K562 (cell line): ENCODE results near the gene MYL6B. TPM values are rescaled to one million over a fixed set of nuclear protein-coding genes. Genes with fewer than 3 reads are reported as not detected.

Source experiments
- ARNT ChIP-seq, 2 experiments: fragments of 450-650 bp; IDR thresholded peaks; 2 replicates each; pipeline ENCODE4 v1.6.1; 2016; ENCODE audit warnings: mild to moderate bottlenecking in 1 of 2
- CHD1 ChIP-seq: fragments of 200-600 bp; sonication (generic); IDR thresholded peaks from one replicate; pipeline ENCODE4 v1.6.1; 2012; ENCODE audit warnings: mild to moderate bottlenecking, moderate library complexity, low read length, inconsistent platforms
- COPS2 ChIP-seq: fragments of 450-650 bp; conservative IDR thresholded peaks from 2 replicates; pipeline ENCODE4 v1.6.1; 2016; ENCODE audit warnings: mild to moderate bottlenecking, moderate library complexity
- FIP1L1 ChIP-seq: fragments of 200-400 bp; formaldehyde crosslinking; IDR thresholded peaks from 2 replicates; pipeline ENCODE4 v1.6.1; 2018; ENCODE audit warnings: mild to moderate bottlenecking, low read depth, low read length; ENCODE audit not compliant: poor library complexity, severe bottlenecking
- IRF2 ChIP-seq: sonication (generic); formaldehyde crosslinking; IDR thresholded peaks from 2 replicates; pipeline ENCODE4 v1.8.1; 2022; ENCODE audit warnings: mild to moderate bottlenecking, missing genetic modification reagents
- LEF1 ChIP-seq: fragments of 450-650 bp; IDR thresholded peaks from 2 replicates; pipeline ENCODE4 v1.6.1; 2016; ENCODE audit warnings: mild to moderate bottlenecking
- MEF2A ChIP-seq: IDR thresholded peaks from 2 replicates; pipeline ENCODE4 v1.6.1; 2011; ENCODE audit warnings: low read depth, mild to moderate bottlenecking, low read length, moderate library complexity; ENCODE audit not compliant: control insufficient read depth
- NBN ChIP-seq: fragments of 450-650 bp; IDR thresholded peaks from 2 replicates; pipeline ENCODE4 v1.6.1; 2016; ENCODE audit warnings: low read depth, mild to moderate bottlenecking
- NFRKB ChIP-seq: fragments of 450-650 bp; IDR thresholded peaks from 2 replicates; pipeline ENCODE4 v1.6.1; 2016; ENCODE audit warnings: low read depth
- PRMT5 ChIP-seq: sonication (generic); formaldehyde crosslinking; IDR thresholded peaks from 2 replicates; pipeline ENCODE4 v1.5.0; 2020; ENCODE audit warnings: missing genetic modification reagents
- RBFOX2 ChIP-seq: fragments of 200-400 bp; formaldehyde crosslinking; IDR thresholded peaks from 2 replicates; pipeline ENCODE4 v1.6.1; 2017; ENCODE audit warnings: low read depth, mild to moderate bottlenecking, low read length, moderate library complexity
- SMARCA4 ChIP-seq: fragments of 450-650 bp; IDR thresholded peaks from 2 replicates; pipeline ENCODE4 v1.6.1; 2016
- TGIF2 ChIP-seq: sonication (generic); formaldehyde crosslinking; IDR thresholded peaks from 2 replicates; pipeline ENCODE4 v1.8.1; 2022; ENCODE audit warnings: mild to moderate bottlenecking, missing genetic modification reagents, moderate library complexity
- THRAP3 ChIP-seq: fragments of 450-650 bp; IDR thresholded peaks from 2 replicates; pipeline ENCODE4 v1.6.1; 2016; ENCODE audit warnings: mild to moderate bottlenecking, inconsistent platforms, borderline replicate concordance
- polyA plus RNA-seq, 8 experiments: library from polyadenylated mRNA; depleted of rRNA in 4 of 8; stranded (reverse) in 5 of 8; unstranded in 3 of 8; fragments of >200 nt; fragmentation: Nextera tagmentation in 2 of 8; fragmentation: Illumina TruSeq in 1 of 8; extraction: Ambion mirVana in 2 of 8; extraction: Trizol in 1 of 8; gene quantifications; 2 replicates each; pipeline versions ENCODE4 v1.2.1 to v1.2.3, GENCODE V29; 2011 to 2014; ENCODE audit warnings: inconsistent platforms in 1 of 8, missing spikeins in 1 of 8
- total RNA-seq, 7 experiments: library from RNA; depleted of rRNA in 6 of 7; stranded (reverse); fragments of >200 nt in 6 of 7; fragmentation: Illumina TruSeq in 2 of 7; extraction: Trizol in 2 of 7; gene quantifications; 2 replicates each; pipeline versions ENCODE4 v1.2.1 to v1.2.3, GENCODE V29; 2011 to 2021; ENCODE audit warnings: low replicate concordance in 1 of 7
- TF ChIP-seq, protein P1 (sequence below): sonication (generic); formaldehyde crosslinking; IDR thresholded peaks from 2 replicates; pipeline ENCODE4 v1.8.0; 2022; ENCODE audit warnings: mild to moderate bottlenecking, missing genetic modification reagents
- TF ChIP-seq, protein P2 (sequence below), 2 experiments: fragments of 150-350 bp in 1 of 2; IDR thresholded peaks; 2 replicates each; pipeline ENCODE4 v1.6.1; 2012 to 2016; ENCODE audit warnings: low read depth in 2 of 2, low read length in 2 of 2, mild to moderate bottlenecking in 1 of 2, moderate library complexity in 1 of 2
- TF ChIP-seq, protein P3 (sequence below): fragments of 450-650 bp; formaldehyde crosslinking; IDR thresholded peaks from 2 replicates; pipeline ENCODE4 v1.4.0; 2020; ENCODE audit warnings: mild to moderate bottlenecking, mixed read lengths
- TF ChIP-seq, protein P4 (sequence below), 2 experiments: fragments of 450-650 bp; IDR thresholded peaks; 2 replicates each; pipeline ENCODE4 v1.6.1; 2016

Gene MYL6B
- total and polyA plus RNA-seq, 9 of the 15 experiments (the other 6 are each of a cell fraction or from before 2014, with no cell fraction given) = 42.8 to 77.3 (median 68.6) TPM

DNA sequence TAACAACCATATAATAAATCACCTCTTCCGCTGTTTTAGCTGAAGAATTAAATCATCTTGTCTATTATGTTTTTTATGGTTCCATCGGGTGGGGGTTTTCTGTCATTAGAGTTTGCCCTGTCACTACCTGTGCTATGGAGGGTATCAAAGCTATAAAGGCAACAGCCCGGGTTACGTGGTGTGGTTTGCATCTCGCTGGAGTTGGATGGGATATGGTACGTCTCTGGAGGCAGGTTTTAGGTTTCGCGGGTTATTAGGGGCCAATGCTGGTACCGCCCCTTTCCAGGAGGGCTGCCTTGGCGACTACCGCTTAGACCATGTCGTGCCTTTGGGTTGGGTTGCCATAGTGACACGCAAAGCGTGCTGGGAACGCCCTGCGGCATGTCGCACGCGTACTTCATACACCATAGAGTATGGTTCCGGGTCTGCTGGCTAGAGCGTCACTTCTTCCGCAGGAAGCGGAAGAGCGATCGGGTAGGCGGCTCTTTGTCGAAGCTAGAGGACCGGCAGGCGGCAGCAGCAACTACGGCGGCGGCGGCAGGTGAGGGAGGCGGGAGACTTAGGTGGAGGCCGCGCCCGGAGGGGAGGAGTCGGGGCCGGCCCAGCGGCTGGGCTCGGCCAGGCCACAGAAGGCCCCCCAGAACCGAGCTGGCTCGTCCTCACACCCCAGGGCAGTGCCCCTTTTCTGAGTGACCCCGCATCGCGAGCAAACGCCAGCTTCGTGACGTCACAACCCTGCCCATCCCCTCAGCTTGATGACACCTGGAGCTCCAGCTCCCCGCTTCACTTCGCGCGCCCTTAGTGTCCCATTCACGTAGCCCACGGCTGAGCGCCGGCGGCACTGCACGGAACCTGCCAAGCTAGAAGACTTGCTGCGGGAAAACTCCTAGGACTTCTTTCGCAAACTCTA lies 34.4 kb upstream of the MYL6B start, which contains the start of gene ZC3H10 (continued):
- TF ChIP-seq, protein P1, sequence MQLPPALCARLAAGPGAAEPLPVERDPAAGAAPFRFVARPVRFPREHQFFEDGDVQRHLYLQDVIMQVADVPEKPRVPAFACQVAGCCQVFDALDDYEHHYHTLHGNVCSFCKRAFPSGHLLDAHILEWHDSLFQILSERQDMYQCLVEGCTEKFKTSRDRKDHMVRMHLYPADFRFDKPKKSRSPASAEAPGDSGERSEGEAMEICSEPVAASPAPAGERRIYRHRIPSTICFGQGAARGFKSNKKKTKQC (CRISPR knock-in tag) = no peak; the same call in 1 of the 2 replicates
- no peak for TF ChIP-seq CHD1
- peak; percentile 91 for TF ChIP-seq RBFOX2
- no peak for TF ChIP-seq PRMT5 (CRISPR knock-in tag)
- TF ChIP-seq, protein P2, sequence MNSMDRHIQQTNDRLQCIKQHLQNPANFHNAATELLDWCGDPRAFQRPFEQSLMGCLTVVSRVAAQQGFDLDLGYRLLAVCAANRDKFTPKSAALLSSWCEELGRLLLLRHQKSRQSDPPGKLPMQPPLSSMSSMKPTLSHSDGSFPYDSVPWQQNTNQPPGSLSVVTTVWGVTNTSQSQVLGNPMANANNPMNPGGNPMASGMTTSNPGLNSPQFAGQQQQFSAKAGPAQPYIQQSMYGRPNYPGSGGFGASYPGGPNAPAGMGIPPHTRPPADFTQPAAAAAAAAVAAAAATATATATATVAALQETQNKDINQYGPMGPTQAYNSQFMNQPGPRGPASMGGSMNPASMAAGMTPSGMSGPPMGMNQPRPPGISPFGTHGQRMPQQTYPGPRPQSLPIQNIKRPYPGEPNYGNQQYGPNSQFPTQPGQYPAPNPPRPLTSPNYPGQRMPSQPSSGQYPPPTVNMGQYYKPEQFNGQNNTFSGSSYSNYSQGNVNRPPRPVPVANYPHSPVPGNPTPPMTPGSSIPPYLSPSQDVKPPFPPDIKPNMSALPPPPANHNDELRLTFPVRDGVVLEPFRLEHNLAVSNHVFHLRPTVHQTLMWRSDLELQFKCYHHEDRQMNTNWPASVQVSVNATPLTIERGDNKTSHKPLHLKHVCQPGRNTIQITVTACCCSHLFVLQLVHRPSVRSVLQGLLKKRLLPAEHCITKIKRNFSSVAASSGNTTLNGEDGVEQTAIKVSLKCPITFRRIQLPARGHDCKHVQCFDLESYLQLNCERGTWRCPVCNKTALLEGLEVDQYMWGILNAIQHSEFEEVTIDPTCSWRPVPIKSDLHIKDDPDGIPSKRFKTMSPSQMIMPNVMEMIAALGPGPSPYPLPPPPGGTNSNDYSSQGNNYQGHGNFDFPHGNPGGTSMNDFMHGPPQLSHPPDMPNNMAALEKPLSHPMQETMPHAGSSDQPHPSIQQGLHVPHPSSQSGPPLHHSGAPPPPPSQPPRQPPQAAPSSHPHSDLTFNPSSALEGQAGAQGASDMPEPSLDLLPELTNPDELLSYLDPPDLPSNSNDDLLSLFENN (IDR thresholded peaks at IDR 0.05; ENCODE audit: low read depth in 2 of 2, low read length in 2 of 2) = peak in 1 of 2 experiments; percentile 33; a peak in 1 of 4 replicates
- peak; percentile 99 for TF ChIP-seq FIP1L1
- TF ChIP-seq TGIF2 (CRISPR knock-in tag) = peak; percentile 53; the same call in 1 of the 2 replicates
- TF ChIP-seq NFRKB = 0 out of 2 replicates have a peak, but pooled peaks have one; percentile 18
- TF ChIP-seq COPS2 = no peak
- TF ChIP-seq, protein P3, sequence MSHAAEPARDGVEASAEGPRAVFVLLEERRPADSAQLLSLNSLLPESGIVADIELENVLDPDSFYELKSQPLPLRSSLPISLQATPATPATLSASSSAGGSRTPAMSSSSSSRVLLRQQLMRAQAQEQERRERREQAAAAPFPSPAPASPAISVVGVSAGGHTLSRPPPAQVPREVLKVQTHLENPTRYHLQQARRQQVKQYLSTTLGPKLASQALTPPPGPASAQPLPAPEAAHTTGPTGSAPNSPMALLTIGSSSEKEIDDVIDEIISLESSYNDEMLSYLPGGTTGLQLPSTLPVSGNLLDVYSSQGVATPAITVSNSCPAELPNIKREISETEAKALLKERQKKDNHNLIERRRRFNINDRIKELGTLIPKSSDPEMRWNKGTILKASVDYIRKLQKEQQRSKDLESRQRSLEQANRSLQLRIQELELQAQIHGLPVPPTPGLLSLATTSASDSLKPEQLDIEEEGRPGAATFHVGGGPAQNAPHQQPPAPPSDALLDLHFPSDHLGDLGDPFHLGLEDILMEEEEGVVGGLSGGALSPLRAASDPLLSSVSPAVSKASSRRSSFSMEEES = 0 out of 2 replicates have a peak, but pooled peaks have one; percentile 0
- peak; percentile 100 for TF ChIP-seq THRAP3
- TF ChIP-seq NBN = peak; percentile 87
- TF ChIP-seq MEF2A = no peak
- TF ChIP-seq ARNT (IDR thresholded peaks at IDR 0.05) = peak in 1 of 2 experiments; percentile 79; a peak in 3 of 4 replicates
- TF ChIP-seq IRF2 = no peak
- TF ChIP-seq LEF1 = peak; percentile 30; the same call in 1 of the 2 replicates
- no peak; the same call in 1 of the 2 replicates for TF ChIP-seq SMARCA4
- TF ChIP-seq, protein P4, sequence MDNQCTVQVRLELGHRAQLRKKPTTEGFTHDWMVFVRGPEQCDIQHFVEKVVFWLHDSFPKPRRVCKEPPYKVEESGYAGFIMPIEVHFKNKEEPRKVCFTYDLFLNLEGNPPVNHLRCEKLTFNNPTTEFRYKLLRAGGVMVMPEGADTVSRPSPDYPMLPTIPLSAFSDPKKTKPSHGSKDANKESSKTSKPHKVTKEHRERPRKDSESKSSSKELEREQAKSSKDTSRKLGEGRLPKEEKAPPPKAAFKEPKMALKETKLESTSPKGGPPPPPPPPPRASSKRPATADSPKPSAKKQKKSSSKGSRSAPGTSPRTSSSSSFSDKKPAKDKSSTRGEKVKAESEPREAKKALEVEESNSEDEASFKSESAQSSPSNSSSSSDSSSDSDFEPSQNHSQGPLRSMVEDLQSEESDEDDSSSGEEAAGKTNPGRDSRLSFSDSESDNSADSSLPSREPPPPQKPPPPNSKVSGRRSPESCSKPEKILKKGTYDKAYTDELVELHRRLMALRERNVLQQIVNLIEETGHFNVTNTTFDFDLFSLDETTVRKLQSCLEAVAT (IDR thresholded peaks at IDR 0.05) = peak; percentile 32 to 61; a peak in 2 of 4 replicates
